ENCODE data around the gene PIK3AP1. TPM values are rescaled to one million over a fixed set of nuclear protein-coding genes. Genes with fewer than 3 reads are reported as not detected.
"Not testable (repeated sequence)": the region's sequence is repeated elsewhere in the genome, so short reads cannot be mapped to it uniquely, and the experiment has no call there.

PIK3AP1 gene
- total RNA-seq, 1 donor from 2014 or later = 3.8 TPM

- TF ChIP-seq CTCF (IDR thresholded peaks at IDR 0.05) = no peak
- TF ChIP-seq EZH2phosphoT487 (IDR thresholded peaks at IDR 0.05) = no peak
- no peak for TF ChIP-seq EZH2 (IDR thresholded peaks at IDR 0.05)
- peaks cover 2% of the 10 kb centered on the region for H3K27me3 Mint-ChIP-seq (ENCODE audit: insufficient read depth, low read depth)
- Histone ChIP-seq H3K4me2 (no peak overlapping the region), H3K4me3 (no peak overlapping the region), H4K20me1 (ENCODE audit: low read depth) (no peaks in the 10 kb centered on the region), H3K9me3 (ENCODE audit: low read depth) (no peaks in the 10 kb centered on the region), H3K27ac (no peak overlapping the region), H3K9ac (no peak overlapping the region), H3K36me3 (no peaks in the 10 kb centered on the region), H3K4me1 (no peaks in the 10 kb centered on the region), H3K79me2 (ENCODE audit: low read depth) (no peaks in the 10 kb centered on the region), H3F3A (ENCODE audit: low read depth) (no peaks in the 10 kb centered on the region), H2AFZ (replicated peaks) (no peak overlapping the region), H3K27me3 (no peaks in the 10 kb centered on the region)
- no peaks in the 10 kb centered on the region for H3K4me1 Mint-ChIP-seq
- H3K4me3 Mint-ChIP-seq = no peak overlapping the region
- H3K9me3 Mint-ChIP-seq = no peaks in the 10 kb centered on the region
- H3K36me3 Mint-ChIP-seq = no peaks in the 10 kb centered on the region
- H3K27ac Mint-ChIP-seq = no peak overlapping the region
- DNase-seq (ENCODE audit: low spot score) = no peak
Observed at GRCh38 chr10:96683710-96684109, 36.6 kb downstream of the PIK3AP1 start.

GRCh38 chr10:96683065-96683464 lies 37.2 kb downstream of the PIK3AP1 start:
- H3K4me1 ChIP-seq = no peaks in the 10 kb centered on the region

GRCh38 chr10:96681524-96681923 lies 38.8 kb downstream of the PIK3AP1 start:
- Histone ChIP-seq H3K79me2 (ENCODE audit: low read depth) (no peaks in the 10 kb centered on the region), H3K4me2 (no peak overlapping the region), H3F3A (ENCODE audit: low read depth) (no peaks in the 10 kb centered on the region), H3K4me1 (no peaks in the 10 kb centered on the region), H3K27ac (no peak overlapping the region), H4K20me1 (ENCODE audit: low read depth) (no peaks in the 10 kb centered on the region), H3K27me3 (no peaks in the 10 kb centered on the region), H3K36me3 (no peaks in the 10 kb centered on the region), H3K4me3 (no peak overlapping the region), H3K9me3 (ENCODE audit: low read depth) (no peaks in the 10 kb centered on the region), H3K9ac (no peak overlapping the region), H2AFZ (replicated peaks) (no peak overlapping the region)
- no peak for DNase-seq (ENCODE audit: low spot score)
- no peaks in the 10 kb centered on the region for H3K4me1 Mint-ChIP-seq
- H3K9me3 Mint-ChIP-seq = no peaks in the 10 kb centered on the region
- peaks cover 2% of the 10 kb centered on the region for H3K27me3 Mint-ChIP-seq (ENCODE audit: insufficient read depth, low read depth)
- TF ChIP-seq CTCF (IDR thresholded peaks at IDR 0.05) = no peak
- TF ChIP-seq EZH2 (IDR thresholded peaks at IDR 0.05) = no peak
- no peak for TF ChIP-seq EZH2phosphoT487 (IDR thresholded peaks at IDR 0.05)
- no peak overlapping the region for H3K27ac Mint-ChIP-seq
- H3K36me3 Mint-ChIP-seq = no peaks in the 10 kb centered on the region
- no peak overlapping the region for H3K4me3 Mint-ChIP-seq

More at GRCh38 chr10:96683065-96683464, 37.2 kb downstream of the PIK3AP1 start:
- H3K4me3 Mint-ChIP-seq = no peak overlapping the region
- Histone ChIP-seq H3K9me3 (ENCODE audit: low read depth) (no peaks in the 10 kb centered on the region), H3K9ac (no peak overlapping the region), H3K4me2 (no peak overlapping the region), H3K4me3 (no peak overlapping the region), H3K27me3 (no peaks in the 10 kb centered on the region), H3F3A (ENCODE audit: low read depth) (no peaks in the 10 kb centered on the region), H3K79me2 (ENCODE audit: low read depth) (no peaks in the 10 kb centered on the region), H3K36me3 (no peaks in the 10 kb centered on the region), H4K20me1 (ENCODE audit: low read depth) (no peaks in the 10 kb centered on the region), H3K27ac (no peak overlapping the region), H2AFZ (replicated peaks) (no peak overlapping the region)
- H3K4me1 Mint-ChIP-seq = no peaks in the 10 kb centered on the region
- H3K9me3 Mint-ChIP-seq = no peaks in the 10 kb centered on the region
- H3K27ac Mint-ChIP-seq = no peak overlapping the region
- TF ChIP-seq EZH2 (IDR thresholded peaks at IDR 0.05) (no peak), EZH2phosphoT487 (IDR thresholded peaks at IDR 0.05) (no peak), CTCF (IDR thresholded peaks at IDR 0.05) (no peak)
- H3K36me3 Mint-ChIP-seq = no peaks in the 10 kb centered on the region
- DNase-seq (ENCODE audit: low spot score) = no peak
- peaks cover 2% of the 10 kb centered on the region for H3K27me3 Mint-ChIP-seq (ENCODE audit: insufficient read depth, low read depth)

- H3K4me2 ChIP-seq; H3K27me3 ChIP-seq; DNase-seq (ENCODE audit: low spot score); H3K9ac ChIP-seq; H3K4me1 Mint-ChIP-seq; H3K4me3 ChIP-seq; H3K9me3 ChIP-seq (ENCODE audit: low read depth); H4K20me1 ChIP-seq (ENCODE audit: low read depth); H3K36me3 ChIP-seq; H3K27ac Mint-ChIP-seq; H3K27me3 Mint-ChIP-seq (ENCODE audit: insufficient read depth, low read depth); H3K4me3 Mint-ChIP-seq; H2AFZ ChIP-seq (replicated peaks); H3F3A ChIP-seq (ENCODE audit: low read depth); H3K9me3 Mint-ChIP-seq; H3K79me2 ChIP-seq (ENCODE audit: low read depth); H3K27ac ChIP-seq; H3K4me1 ChIP-seq; H3K36me3 Mint-ChIP-seq: not testable (repeated sequence)
Observed at GRCh38 chr10:96680463-96680862, 39.9 kb downstream of the PIK3AP1 start.
